ENCODE results near the gene VPS13D.

Gene VPS13D

GRCh38 chr1:12402159-12402673 is 172.4 kb downstream of the VPS13D start:
- DNase-seq (ENCODE audit: low read depth in 2 of 2): no peak

DNA sequence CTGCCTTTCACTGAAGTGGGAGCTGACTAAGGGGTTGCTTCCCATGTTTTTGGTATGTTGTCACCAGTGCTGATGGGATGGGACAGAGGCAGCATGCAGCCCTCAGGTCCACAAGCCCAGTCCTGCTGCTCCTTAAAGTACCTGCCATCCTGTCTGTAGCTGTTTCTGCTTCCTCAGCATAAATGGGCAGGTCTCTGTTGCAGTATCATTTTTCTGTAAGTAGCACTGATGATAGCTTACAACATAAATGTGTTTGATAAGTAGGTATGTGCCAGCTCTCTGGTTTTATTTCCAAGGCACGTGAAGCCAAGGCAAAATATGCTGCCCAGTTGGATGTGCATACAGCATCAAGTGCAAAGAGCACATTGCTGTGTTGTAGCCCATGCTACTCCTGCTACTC is 173.0 kb downstream of the VPS13D start:
- DNase-seq (ENCODE audit: low read depth in 2 of 2): no peak

- DNase-seq (ENCODE audit: low read depth in 2 of 2): no peak
These were observed 175.1 kb downstream of the VPS13D start for GRCh38 chr1:12404918-12405317.

GRCh38 chr1:12405325-12406210 is 175.7 kb downstream of the VPS13D start:
- DNase-seq (ENCODE audit: low read depth in 2 of 2): no peak

DNA sequence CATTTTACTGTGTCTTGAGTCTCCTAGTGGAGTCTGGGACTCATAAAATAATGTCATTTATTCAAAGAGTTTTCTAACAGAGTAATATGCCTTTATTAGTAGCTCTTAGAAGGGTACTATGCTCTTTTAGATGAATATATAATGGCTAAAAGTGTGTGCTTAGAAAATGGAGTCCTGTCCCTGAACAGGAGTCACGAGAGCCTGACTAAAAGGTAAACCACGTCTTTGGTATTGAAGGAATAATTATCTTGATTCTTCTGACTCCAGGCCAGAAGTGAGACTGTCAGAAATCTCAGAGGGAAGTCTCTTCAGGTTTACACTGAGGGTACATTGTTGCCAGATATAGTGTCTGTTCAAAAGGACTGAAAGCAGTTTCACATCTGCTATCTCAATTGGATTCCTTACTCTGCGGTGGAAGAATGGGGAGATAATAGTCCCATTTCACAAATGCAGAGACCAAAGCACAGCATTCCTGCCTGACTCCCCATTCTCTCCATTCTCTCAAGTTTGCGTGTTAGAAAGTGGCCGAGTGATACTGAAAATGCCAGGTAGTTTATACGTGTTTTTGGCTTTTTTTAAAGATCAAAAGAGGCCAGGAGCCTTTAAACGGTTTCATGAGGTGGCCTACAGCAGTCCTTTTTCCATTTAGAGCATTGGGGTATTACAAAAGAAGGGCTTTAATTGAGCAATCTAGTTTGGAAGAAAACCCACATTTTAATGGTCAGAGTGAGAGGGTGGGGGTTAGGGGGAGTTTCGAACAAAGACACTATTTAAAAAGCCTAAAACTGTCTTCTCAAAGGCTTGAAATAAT is 176.6 kb downstream of the VPS13D start:
- no peak for DNase-seq (ENCODE audit: low read depth in 2 of 2)

DNA sequence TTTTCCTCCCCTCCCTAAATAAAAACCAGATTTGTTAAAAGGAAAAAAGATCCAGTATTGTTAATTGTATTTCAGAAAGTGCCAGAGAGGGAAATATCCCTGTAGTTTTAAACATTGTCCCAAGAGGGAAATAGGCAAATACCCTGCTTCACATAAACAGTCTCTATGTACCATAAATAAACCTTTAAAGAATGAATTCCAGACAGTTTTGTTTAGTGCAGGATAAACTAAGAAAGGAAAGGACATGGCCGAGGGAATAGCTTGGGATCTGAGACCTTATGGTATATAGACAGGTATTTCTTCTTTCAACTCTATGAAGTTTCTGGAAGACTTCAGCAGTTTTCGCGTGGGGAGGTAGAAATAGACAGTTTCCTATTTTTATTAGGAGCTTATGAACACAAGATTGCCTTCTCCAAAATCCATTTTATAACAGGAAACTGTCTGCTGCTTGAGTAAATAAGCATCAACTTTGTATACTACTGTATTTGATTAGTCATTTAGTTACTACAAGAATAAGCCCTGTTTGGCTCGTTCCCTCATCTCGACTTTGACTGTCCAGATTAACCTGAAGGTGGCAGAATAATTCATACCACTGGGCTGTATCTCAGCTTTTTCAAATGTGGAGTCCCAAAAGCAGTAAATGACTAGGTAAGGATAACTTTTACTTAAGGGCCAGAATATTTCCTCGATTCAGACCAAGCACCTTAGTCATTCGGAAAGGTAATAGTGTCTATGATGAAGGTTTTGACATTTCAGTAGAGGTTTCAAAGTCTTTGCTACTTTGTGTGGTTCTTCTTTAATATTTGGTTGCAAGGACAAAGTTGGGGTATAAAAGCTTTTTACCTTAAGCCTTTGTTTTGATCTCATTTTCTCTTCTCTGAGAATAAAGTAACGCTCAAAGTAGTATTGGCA is 177.5 kb downstream of the VPS13D start:
- no peak for DNase-seq (ENCODE audit: low read depth in 2 of 2)

DNA sequence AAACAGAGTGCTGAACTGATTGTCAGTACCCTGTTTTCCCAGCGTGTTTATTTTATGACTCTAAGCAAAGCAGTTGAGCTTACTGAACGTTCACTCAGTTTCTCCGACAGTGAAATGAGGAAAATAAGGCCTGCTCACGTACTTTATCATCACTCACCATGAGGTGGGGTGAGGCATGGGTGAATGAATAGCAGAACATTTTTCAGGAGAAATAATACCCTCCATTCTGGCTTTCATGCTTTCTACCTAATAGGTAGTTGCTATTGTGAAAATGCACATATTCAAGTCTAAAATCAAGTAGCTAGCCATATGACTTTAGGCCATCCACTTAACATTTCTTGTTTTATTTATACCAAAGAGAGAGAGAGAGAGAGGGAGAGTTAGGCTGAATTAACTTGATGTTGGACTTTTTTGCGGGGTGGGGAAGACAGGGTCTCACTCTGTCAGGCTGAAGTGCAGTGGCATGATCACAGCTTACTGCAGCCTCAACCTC is 178.2 kb downstream of the VPS13D start:
- DNase-seq (ENCODE audit: low read depth in 2 of 2): no peak

GRCh38 chr1:12408662-12409061 is 178.8 kb downstream of the VPS13D start:
- no peak for DNase-seq (ENCODE audit: low read depth in 2 of 2)

DNA sequence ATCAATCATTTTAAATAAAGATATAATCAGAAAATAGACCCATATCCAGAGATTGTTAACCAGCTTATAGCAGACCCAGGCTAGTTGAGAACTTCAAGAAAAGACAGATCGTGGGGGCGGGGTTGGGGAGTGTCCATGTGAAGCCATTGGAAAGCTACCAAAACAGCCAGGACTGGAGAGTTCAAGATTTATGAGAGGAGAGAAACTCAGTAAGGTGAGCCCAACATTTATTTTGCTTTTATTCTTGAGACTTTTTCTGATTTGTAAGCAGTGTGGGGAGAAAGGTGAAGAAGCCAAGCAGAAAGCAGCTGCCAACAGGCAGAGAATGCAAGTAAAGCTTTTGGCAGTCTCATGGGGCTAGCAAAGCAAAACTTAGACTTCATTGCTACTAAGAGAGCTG is 179.9 kb downstream of the VPS13D start:
- DNase-seq (ENCODE audit: low read depth in 2 of 2): no peak

DNA sequence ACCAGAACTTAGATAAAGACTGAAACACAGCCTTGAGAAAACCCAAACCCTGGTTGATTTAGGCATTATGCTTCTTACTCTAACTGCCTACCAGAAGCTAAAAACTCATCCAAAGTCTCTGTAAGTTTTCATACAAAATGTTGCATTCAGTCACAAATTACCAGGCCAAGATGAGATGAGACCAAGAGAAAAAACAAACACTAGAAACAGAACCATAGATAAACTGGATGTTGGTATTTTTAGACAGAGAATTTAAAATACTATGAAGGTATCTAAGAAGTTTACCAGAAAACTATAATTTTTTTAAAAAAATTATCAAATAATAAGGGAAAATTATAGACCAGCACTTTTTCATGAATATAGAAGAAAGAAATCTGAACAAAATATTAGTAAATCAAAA is 180.5 kb downstream of the VPS13D start:
- DNase-seq (ENCODE audit: low read depth in 2 of 2): no peak

DNA sequence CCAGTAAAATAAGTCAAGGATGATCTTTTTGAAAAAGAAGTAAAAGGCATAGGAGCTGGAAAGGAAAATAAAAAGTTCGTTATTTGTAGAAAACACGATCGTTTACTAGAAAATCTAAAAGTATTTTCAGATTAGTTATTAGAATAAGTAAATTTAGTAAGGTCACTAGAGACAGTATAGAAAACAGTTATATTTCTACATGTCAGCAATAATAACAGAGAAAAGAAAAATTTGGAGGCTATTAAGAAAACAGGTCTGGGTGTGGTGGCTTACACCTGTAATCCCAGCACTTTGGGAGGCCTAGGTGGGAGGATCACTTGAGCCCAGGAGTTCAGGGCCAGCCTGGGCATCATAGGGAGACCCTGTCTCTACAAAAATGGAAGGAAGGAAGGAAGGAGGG is 181.3 kb downstream of the VPS13D start:
- DNase-seq (ENCODE audit: low read depth in 2 of 2): no peak

GRCh38 chr1:12411747-12412146 is 181.9 kb downstream of the VPS13D start:
- DNase-seq (ENCODE audit: low read depth in 2 of 2): no peak

- DNase-seq (ENCODE audit: low read depth in 2 of 2): no peak
These were observed 182.6 kb downstream of the VPS13D start for GRCh38 chr1:12412439-12412838.

DNA sequence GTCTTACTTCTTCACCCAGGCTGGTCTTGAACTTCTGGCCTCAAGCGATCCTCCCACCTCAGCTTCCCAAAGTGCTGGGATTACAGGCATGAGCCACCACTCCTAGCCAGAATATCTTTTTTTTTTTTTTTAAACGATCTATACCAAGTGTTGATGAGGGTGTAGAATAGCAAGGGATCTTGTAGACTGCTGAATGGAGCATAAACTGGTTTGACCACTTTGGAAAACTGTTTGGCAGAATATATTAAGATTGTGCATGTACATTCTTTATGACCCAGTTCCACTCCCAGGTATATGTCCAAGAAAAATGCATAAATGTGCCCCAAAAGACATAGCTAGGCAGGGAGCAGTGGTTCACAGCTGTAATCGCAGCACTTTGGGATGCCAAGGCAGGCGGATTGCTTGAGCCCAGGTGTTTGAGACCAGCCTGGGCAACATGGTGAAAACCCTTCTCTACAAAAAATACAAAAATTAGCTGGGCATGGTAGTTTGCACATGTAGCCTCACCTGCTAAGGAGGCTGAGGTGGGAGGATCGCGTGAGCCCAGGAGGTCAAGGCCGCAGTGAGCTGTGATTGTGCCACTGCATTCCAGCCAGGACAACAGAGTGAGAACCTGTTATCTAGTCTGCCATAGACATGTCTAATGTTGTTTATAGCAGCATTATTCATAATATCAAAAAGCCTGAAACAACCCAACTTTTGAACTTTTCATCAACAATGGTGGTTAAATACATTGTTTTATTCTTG is 184.0 kb downstream of the VPS13D start:
- no peak for DNase-seq (ENCODE audit: low read depth in 2 of 2)

GRCh38 chr1:12414444-12415018 is 184.7 kb downstream of the VPS13D start:
- DNase-seq (ENCODE audit: low read depth in 2 of 2): no peak

- no peak for DNase-seq (ENCODE audit: low read depth in 2 of 2)
These were observed 185.2 kb downstream of the VPS13D start for GRCh38 chr1:12415038-12415466.

GRCh38 chr1:12416101-12416500 is 186.3 kb downstream of the VPS13D start:
- no peak for DNase-seq (ENCODE audit: low read depth in 2 of 2)

GRCh38 chr1:12416744-12417143 is 186.9 kb downstream of the VPS13D start:
- no peak for DNase-seq (ENCODE audit: low read depth in 2 of 2)

DNA sequence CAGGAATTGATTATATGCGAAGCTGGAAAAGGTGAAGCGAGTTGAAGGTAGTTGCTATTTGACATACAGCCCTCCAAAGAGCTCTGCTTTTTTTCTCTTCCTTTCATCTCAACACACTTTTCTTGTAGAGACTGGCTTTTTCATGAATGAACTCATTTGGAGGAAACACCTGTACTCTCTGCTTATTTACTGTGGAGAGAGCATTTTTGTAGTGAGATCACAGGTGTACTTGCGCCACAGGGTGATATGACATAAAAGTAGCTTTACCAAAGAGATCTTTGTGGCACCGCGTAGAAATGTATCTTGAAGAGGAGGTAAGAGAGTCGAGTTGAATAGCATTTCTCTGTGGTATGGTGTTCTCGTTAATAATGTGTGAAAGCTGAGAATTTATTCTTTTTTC is 187.6 kb downstream of the VPS13D start:
- DNase-seq (ENCODE audit: low read depth in 2 of 2): no peak

- DNase-seq (ENCODE audit: low read depth in 2 of 2): no peak
These were observed 190.3 kb downstream of the VPS13D start for GRCh38 chr1:12420171-12420570.

All from stimulated activated CD8-positive, alpha-beta memory T cell treated with anti-CD3 and anti-CD28 coated beads, Interleukin-2, amount 100 ng/mL, for 1 hour (primary cell).